Activated CD4-positive, CD25-positive, alpha-beta regulatory T cell (primary cell): ENCODE results near the gene MYOM3.
A peak's percentile ranks its signal among the peaks of the same experiment; 100 is the strongest.

Experiments used
- DNase-seq, 4 experiments: peaks; one replicate each; lab custom pipeline; 2025; lab: John Stamatoyannopoulos, UW

MYOM3 gene

DNA sequence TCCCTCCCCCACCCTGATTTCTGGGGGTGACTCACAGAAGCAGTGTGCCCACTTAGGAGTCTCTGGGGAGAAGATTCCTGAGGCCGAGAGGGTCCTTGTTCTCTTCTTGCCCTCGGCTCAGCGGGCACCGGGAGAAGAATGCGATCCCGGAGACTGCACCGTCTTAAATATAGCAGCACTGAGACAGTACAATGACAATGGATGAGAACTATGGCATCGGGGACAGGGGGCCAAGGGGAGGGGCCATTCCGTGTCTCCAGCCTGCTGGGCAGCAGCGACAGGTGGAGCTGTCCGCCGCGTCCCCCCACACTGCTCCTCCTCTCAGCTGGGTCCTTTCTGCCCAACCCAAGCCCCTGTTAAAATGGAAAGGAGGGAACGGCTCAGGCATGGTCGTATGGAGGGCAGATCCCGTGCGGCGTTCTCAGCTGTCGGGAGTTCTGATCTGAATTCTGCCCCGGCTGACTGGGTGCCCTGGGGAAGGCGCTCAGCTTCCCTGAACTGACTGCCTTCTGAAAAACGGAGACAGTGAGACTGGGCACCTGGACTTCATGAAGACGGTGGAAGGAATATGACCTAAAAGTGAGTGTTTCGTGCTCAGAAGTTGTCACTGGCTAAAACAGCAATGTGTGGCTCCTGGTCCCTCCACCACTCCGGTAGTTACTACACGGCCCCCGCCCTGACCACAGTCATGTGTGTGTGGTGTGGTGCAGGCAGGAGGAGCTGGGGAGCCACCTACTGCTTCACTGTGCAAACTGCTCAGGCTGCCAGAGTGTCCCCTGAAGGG is at the start of gene MYOM3:
Gene MYOM3, minus strand, starts transcription at position 140 of the 784 bp plus-strand sequence. CDS start 3,499 bp downstream, outside the sequence.
- DNase-seq = no peak

DNA sequence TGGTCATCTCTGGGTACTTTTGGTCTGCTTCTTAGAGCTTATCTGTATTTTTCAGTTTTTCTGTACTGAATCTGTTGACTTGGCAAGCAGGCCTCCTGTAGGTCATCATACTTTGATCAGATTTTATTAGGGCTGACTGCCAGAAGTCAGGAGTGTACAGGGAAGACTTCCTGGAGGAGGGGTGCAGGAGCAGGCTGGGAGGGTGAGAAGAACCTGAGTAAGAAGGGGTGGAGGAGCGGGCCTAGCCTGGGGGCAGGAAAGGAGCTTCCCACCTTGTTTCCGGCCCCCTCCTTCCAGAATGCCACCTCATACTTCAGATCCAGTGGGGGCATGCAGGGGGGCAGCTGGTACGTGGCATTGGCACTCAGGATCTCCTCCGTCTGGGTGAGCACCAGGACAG is 49.3 kb upstream of the MYOM3 start:
- no peak for DNase-seq

DNA sequence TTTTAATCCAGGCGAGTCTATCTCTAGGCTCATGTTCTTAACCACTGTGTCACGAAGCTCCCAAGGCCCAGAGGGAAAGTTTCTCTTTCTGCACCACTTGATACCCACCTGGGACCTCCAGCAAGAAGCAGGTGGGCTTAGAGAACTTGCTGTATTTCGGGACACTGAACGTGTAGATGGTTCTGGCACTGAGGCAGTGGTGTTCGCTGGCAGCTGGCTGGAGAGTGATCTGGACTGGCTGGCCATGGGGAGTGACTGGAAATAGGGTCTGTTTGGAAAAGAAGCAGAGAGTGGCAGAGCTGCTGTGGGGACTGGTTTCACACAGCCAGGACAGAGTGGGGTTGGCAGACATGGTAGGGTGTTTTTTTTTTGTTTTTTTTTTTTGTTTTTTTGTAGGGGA is 47.4 kb upstream of the MYOM3 start:
- no peak for DNase-seq

GRCh38 chr1:24157918-24158481 is 46.1 kb upstream of the MYOM3 start:
- no peak for DNase-seq

- DNase-seq = no peak
Observed at GRCh38 chr1:24156542-24157260, 44.8 kb upstream of the MYOM3 start.

- no peak for DNase-seq
Observed at GRCh38 chr1:24155011-24155782, 43.3 kb upstream of the MYOM3 start.

- DNase-seq = no peak
Observed at GRCh38 chr1:24154215-24154614, 42.3 kb upstream of the MYOM3 start.

- DNase-seq = no peak
Observed at GRCh38 chr1:24152631-24153494, 40.9 kb upstream of the MYOM3 start.

DNA sequence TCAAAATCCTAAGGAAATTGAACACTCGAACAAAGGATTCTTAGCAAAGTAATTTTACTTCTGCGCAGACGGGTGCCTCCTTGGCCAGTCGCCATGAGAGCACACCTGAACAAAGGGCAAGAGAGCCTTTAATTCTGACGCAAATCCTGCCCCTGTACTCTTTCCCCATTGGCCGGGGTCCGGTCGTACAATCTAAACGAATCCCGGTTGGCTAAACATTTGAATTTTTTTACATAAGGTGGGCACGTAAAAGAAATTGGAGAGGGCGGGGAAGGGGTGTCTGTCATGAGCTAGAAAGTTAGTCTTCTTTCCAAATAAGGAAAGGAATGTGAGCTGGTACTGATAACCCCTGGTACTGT is 39.2 kb upstream of the MYOM3 start:
- no peak for DNase-seq

DNA sequence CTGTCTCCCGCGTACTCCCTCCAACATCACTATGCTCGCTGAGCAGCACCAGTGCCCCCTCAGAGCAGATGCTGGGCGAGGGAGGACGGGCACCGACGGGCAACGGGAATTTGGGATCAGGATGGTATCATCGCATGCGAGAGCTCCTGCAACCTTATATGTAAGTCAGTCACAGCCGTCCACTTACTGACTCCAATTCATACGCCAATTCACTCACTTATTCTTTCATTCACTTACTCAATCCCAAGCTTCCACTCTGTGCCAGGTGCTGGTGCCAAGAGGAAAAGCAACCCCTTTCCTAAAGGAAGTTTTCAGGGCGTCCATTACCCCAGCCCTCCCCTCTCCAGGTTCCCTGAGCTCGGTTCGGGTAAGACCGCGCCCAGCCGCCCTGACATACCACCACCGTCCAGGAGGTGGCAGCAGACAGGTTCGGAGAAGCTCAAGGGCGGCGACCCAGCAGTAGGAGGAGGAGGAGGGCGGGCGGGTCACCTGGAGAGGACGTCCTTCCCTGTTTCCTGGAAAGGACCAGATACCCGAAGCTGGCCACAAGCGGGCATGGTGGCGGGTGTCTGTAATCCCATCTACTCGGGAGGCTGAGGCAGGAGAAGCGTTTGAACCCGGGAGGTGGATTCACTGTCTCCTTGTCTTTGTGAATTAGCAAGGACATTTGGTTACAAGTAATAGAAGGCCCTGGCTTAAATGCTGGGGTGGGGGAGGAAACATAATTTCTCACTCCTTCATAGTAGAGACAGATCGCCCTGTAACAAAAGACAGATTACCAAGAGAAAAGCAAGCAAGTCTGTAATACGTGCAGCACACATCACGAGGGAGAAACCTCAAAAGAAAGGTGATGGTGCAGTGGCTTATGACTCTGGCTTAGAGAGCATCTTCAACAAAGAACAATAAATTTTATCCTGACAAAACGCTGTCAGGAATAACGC is 38.6 kb upstream of the MYOM3 start:
- DNase-seq = peak; percentile 71 to 93 (median 80)

DNA sequence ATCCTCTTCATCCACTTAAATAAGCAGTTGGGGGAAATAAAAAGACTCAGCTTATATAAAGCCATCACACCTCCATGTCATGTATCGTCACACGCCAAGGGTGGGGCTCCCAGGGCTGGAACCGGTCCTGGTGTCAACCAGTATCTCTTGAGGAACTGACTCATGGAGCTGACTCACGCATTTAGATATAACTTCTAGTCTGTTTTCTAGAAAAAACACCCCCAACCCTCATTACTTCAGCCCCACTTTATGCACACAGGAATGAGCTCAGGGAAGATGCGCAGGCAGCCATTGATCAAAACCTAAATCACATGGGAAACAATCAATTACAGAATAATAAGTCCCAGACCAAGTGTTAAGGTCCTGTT is 37.9 kb upstream of the MYOM3 start:
- DNase-seq = peak in 2 of 4 experiments; percentile 12 to 33

GRCh38 chr1:24147816-24148215 is 35.9 kb upstream of the MYOM3 start:
- no peak for DNase-seq

DNA sequence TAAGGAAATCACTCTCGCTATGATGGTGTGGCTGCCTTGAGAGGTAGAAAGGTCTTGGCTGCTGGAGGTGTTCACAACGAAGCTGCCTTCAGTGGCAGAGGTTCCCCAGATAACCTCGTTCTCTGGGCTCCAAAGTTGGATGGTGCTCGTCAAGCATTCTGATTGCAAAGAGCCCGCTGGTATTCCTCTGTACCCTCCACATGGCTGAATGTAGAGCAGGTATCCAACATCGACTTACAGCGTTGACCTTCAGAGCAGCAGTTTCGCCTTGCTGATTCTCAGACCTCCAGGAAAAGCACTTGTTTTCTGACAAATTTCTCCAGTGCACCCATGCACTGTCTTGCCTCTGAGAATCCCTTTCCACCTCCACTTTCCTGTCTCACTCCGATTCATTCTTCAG is 35.3 kb upstream of the MYOM3 start:
- no peak for DNase-seq

DNA sequence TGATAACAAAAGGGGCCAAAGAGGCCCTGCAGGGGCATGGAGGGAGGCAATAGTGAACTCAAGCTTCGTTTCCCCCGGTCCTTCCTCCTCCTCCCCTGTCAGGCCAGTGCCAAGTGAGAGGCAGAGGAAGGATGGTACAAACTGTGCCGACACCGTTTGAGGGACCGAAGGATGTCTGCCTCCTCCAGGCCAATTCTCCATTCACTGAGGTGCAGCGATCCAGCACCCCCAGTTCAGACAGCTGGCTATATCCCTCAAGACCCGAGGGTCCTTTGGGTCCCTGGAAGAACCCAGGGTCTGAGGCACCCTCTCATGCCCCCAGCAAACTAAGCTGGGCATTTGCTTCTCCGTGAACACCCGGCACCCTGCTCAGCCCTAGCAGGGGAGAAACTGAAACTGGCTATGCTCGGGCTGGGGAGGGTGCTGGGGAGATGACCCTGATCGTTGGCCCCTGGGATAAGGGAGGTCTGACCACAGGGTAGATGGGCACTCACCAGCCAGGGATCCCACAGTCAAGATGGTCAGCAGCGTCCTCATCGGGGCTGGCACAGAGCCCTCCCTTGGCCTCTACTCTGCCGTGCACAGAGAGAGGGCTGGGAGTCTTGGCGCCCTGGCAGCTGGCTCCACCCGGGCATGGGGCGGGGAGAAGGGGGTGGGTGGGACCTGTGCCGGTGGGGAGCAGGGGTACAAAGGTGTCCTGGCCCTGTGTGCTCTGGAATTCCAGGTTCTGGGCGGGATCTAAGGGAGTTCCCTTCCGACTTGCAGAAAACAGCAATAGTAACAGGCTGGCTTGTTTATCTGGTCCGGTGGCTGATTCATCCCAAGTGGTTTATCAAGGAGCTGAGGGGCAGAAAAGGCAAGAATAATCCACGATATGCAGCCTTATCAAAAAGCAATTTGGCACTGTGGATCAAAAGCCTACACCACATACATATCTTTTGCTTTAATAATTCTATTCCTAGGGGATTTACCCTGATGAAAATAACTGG is 30.9 kb upstream of the MYOM3 start, which contains the start of gene IL22RA1:
Gene IL22RA1, minus strand, starts transcription at position 595 of the 989 bp plus-strand sequence. Its CDS starts 58 bp downstream, at position 537.
- no peak for DNase-seq

DNA sequence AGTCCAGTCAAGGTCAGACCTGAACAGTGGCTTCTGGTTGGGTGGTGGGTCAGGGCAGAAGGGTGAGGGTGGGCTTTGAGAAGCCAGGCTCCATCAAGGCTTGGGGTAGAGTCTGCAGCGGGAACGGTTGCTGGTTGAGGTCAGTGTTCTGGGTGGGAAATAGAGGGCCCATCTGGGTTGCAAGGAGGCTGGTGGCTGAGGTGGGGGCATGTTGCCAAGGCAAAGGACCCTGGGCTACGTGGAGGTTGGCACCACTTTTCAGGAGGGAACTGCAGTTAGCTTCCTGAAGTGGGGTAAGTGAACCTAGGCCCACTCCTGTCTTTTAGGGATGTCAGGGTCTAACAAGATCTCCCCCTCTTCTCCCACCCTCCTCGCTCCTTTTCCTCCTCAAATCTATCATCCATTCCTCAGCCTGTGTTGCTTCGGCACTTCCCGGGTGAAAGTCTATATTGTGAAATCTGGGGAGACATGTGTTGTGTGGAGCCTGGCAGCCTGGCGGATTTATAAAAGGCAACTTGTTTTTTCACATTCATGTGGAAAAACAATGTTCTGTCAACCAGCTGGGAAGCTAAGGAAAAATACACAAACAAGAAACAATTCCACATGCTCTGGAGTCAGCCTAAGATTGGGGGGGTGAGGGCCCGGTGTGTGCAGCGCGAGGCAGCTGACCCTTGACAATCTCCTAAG is 29.5 kb upstream of the MYOM3 start:
- no peak for DNase-seq

DNA sequence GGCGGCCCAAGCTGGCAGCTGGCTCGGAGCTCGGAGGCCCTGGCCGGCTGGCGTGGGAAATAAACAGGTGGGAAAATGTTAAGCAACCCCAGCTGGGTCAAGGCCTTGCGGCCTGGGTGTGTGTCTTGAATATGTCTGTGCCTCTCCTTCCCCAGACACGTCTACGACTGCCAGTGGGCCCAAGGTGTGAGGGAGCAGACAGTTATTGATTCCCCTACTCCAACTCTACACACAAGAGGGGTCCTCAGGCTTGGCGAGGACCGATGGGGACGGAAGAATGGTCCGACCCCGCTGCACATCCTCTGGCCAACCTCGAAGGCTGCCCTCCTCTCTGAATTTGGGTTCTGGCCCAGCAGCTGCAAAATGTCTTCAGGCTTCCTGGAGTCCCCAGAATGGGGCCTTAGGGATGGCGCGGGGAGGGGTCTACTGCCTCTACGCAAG is 28.8 kb upstream of the MYOM3 start:
- DNase-seq = no peak

GRCh38 chr1:24139841-24140425 is 28.0 kb upstream of the MYOM3 start:
- no peak for DNase-seq

GRCh38 chr1:24139222-24139489 is 27.2 kb upstream of the MYOM3 start:
- no peak for DNase-seq
